Measurements from ENCODE around the gene AP2B1.

- TF ChIP-seq CTCF (IDR thresholded peaks at IDR 0.05) (no peak), ZFX (IDR thresholded peaks at IDR 0.05; ENCODE audit: borderline replicate concordance) (no peak)
Measured at GRCh38 chr17:35734396-35734795, 147.3 kb downstream of the AP2B1 start.
